ENCODE data around the gene SIGLEC11.

DNA sequence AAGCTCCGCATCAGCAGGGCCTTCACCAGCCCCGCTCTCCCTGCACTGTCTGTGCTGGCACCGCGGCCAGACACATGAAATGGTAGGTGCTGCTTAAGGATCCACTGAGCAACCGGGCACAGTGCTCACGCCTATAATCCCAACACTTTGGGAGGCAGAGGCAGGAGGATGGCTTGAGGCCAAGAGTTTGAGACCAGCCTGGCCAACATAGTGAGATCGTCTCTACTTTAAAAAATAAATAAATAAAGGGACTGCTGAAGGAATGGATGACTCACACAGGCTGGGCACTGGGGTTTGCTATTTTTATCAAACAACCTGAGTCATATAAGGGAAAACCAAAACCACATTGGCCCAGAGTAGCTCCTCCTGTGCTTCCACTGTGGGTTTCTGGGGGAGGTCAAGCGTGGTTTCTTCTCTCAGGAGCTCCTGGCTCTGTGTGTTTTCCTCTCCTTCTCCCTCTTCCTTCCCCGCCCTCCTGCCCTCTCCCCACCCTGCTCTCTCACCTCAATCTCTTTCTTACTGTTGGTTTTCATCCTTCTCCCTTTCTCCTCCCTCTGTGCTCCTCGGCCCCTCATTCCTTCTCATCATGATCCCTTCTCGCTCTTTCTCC is 42.9 kb upstream of the SIGLEC11 start:
- TF ChIP-seq, protein P1, sequence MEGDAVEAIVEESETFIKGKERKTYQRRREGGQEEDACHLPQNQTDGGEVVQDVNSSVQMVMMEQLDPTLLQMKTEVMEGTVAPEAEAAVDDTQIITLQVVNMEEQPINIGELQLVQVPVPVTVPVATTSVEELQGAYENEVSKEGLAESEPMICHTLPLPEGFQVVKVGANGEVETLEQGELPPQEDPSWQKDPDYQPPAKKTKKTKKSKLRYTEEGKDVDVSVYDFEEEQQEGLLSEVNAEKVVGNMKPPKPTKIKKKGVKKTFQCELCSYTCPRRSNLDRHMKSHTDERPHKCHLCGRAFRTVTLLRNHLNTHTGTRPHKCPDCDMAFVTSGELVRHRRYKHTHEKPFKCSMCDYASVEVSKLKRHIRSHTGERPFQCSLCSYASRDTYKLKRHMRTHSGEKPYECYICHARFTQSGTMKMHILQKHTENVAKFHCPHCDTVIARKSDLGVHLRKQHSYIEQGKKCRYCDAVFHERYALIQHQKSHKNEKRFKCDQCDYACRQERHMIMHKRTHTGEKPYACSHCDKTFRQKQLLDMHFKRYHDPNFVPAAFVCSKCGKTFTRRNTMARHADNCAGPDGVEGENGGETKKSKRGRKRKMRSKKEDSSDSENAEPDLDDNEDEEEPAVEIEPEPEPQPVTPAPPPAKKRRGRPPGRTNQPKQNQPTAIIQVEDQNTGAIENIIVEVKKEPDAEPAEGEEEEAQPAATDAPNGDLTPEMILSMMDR (IDR thresholded peaks at IDR 0.05), result no peak
- TF ChIP-seq CHD2 (IDR thresholded peaks at IDR 0.05; ENCODE audit: low read length, partially characterized antibody), result no peak

Measured in SK-N-SH (cell line).